HG02840 (cell line): ENCODE measurements around the gene JMJD1C.
"Not testable (repeated sequence)": the region's sequence is repeated elsewhere in the genome, so short reads cannot be mapped to it uniquely, and the experiment has no call there.

Experiments
- ATAC-seq: cut with Tn5 transposase; IDR thresholded peaks from one replicate; pipeline ENCODE4 v1.9.1; 2021; ENCODE audit warnings: mild to moderate bottlenecking, moderate library complexity, moderate number of reproducible peaks; ENCODE audit not compliant: unreplicated experiment, low FRiP score

Gene JMJD1C

DNA sequence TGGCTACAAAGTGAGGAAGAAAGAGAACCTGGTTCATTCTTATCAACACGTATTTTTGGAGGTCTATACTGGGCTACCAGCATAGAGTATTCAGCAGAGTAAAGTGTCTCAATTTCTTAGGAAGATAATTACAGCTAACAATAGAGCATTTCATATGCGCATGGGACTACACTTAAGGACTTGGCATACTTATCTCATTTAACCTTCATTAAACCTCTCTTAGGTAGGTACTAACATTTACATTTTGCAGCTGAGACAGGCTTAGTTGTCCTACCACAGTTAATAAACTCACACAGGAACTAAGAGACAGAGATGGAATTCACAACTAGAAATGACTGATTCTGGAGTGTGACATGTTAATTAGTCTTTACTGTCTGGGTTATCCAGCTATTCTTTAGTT is 266.1 kb downstream of the JMJD1C start:
- ATAC-seq, result no peak

DNA sequence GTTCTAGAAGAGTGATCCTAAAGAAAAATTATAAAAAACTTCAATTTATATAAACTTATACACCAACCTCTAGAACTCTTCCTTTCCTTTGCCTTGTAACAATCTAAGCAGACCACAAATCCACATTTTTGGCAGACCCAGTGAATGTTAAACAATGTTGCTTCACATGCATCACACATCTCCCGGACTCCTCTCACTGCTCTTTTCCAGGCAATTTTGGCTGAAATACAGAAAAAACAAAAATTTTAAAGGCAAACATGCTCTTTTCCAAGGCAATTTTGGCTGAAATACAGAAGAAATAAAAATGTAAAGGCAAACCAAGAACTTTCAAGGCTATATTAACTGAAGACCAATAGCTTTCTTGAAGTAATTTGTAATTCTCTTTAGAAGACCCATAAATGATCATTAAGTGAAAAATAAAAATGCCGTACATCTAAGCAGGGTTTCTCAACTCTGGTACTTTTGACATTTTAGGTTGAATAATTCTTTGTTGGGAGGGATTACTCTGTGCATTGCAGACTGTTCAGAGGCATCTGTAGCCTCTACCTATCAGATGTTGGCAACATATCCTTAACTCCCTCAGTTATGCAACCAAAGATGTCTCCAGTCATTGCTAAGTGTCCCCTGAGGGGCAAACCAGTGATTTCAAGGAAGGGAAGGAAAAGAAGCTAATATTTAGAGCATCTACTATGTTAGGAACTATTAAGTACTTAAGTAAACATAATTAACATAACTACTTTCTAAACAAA is 268.3 kb downstream of the JMJD1C start:
- ATAC-seq, result no peak

DNA sequence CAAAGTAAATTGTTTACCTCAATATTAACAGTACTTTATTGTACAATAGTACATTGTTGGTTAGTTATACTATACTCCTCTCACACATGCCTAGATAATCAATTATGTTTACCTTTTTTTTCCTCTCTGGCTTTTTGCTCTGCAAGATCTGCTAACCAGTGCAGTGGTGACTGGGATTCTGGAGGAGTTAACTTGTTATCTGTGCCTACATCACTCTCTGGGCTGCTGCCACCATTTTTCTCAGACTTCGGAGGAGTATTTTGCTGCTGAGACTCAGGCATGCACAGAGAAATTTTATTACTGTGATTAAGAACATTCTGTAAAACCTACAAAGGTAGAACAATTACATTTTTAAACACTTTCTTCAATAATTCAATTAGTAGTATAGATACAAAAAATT is 273.0 kb downstream of the JMJD1C start:
- ATAC-seq, result no peak

- no peak for ATAC-seq
Observed at GRCh38 chr10:63175534-63175933, 290.2 kb downstream of the JMJD1C start.

DNA sequence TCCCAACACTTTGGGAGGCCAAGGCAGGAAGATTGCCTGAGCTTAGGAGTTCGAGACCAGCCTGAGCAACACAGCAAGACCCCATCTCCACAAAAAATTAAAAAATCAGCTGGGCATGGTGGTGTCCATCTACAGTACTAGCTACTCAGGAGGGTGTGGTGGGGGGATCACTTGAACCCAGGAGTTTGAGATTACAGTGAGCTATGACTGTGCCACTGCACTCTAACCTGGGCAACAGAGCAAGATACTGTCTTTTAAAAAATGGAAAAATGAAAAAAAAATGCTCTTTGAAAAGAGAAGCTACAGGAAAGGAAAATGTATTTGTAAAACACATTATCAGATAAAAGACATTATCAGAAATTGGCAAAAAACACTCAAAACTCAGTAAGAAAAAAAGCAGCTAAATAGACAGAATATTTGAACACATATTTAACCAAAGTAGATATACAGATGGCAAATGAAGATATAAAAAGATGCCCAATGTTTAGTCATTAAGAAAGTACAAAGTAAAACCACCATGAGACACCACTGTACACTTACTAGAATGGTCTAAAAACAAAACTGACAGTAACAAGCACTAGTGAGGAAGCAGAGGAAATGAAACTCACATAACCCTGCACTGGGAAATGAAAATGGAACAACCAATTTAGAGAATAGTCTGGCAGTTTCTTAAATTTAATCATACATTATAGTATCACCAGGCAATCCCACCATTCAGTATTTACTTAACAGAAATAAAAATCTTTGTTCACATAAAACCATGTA is 292.1 kb downstream of the JMJD1C start:
- ATAC-seq, result peak; percentile 97

DNA sequence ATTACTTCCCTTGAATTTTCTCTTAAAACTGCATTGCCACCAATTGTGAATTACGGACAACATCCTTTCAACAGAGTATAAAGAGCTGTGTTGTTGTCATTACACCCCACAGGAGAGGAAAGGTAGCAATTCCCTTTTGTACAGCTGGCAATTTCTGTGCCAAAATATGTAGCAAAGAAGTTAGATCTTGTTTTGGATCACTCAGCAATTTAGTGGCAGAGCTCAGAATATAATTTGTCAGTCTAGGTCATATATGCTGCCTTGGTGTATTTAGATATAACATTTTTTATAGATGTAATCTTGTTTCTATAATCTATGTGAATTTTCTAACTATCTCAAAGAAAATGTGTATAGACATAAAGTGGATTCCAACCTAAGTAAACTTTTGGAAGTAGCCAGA is 293.9 kb downstream of the JMJD1C start:
- ATAC-seq, result no peak

DNA sequence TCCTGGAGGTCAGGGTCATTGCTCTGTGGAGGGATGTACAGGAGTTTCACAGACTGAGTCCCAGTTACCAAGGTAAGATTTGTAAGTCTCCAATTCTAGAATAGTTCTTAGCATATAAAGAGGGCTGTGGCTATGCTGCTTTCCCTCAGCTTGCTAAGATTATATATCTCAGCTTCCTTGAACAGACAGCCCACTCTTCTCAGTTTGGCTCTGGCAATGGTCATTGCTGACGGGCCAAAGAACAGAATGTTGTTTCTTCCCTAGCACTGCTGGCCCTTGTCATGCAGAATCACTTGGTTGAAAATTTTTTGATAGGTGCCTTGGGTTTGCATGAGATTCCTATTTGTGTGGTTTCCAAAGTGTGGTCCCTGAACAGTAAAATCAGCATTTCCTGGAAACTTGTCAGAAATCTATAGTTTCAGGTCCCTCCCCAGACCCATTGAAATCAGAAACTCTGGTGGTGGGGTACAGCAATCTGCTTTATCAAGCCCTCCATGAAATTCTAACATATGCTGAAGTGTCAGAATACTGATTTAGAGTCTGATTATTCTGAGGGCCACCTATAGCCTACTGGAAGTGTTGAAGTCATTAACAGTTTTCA is 294.4 kb downstream of the JMJD1C start:
- ATAC-seq, result no peak

DNA sequence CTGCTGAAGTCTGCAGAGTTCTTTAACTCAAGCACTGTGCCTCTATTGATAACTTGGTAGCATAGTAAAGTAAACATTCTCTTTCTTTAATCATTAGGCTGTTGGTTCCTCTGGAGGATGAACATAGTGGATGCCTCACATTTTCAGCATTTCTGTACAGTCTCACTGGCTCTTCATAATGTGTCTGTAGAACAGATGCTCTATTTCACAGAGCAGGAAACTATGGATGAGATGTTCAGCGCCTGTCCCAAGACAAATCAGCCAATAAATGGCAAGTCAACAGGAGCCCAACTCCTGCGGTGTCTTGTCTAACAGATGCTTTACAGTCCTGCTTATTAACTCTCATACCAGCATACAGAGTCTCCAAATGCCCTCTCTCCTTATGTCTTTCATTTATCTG is 296.2 kb downstream of the JMJD1C start:
- no peak for ATAC-seq

- ATAC-seq, result no peak
Observed at GRCh38 chr10:63168821-63169462, 296.8 kb downstream of the JMJD1C start.

- ATAC-seq, result no peak
Observed at GRCh38 chr10:63166742-63167258, 299.0 kb downstream of the JMJD1C start.

- no peak for ATAC-seq
Observed at GRCh38 chr10:63165249-63165648, 300.5 kb downstream of the JMJD1C start.

GRCh38 chr10:63164166-63164623 is 301.6 kb downstream of the JMJD1C start:
- no peak for ATAC-seq

- ATAC-seq, result no peak
Observed at GRCh38 chr10:63161592-63161991, 304.2 kb downstream of the JMJD1C start.

DNA sequence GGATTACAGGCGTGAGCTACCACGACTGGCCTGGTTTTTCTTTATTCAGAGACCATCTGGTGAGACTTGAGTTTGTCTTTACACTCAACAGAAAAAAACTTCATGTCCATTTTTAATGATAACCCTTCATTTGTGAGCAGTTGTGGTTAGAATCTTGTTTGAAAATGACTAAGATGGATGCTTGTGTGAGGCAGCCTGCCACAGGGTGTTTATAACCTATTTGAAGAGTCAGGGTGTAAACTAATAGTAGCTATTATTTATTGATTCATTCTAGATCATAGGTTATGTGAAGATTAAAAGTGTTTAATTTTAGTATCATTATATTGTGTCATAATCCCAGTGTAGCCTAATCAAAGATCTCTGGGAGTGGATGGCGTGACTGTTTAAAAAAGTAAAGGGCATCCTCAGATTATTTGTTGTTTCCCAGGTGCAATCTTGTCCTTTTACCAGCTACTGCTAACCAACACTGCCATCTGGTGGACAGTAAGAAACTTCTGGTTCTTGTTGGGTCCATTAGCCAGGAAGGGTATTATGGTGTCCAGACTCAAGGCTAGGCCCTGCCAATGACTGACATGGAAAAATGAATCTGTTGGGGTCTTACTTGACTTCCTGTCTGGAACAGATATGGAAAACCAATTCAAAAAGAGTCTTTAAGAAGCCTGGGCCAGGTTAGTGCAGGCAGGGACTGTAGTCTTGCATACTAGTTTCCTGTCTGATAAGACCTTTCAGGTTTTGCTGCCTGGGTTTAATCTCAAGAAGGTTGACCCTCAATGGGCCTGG is 307.7 kb downstream of the JMJD1C start:
- no peak for ATAC-seq

- ATAC-seq, result no peak
Observed at GRCh38 chr10:63156236-63156635, 309.5 kb downstream of the JMJD1C start.

DNA sequence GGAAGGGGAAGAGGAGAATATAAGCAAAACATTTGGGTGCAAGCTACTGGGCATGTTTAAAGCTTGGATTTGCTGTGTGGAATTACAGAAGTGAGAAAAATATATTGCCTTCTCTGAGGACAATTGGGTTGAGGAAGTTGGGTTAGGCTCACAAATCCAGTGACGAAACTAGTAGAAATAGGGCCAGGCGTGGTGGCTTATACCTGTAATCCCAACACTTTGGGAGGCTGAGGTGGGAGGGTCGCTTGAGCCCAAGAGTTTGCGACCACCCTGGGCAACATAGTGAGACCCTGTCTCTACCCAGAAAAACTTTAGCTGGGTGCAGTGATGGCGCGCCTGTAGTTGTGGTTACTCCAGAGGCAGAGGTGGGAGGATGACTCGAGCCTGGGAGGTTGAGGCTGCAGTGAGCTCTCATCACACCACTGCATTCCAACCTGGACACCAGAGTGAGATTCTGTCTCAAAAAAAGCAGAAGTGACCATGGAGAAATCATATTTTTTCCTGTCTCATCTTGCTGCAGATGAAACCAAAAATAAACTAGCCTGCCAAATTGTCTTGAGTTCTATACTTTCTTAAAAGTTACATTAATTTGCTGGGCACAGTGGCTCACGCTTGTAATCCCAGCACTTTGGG is 310.3 kb downstream of the JMJD1C start:
- ATAC-seq, result no peak

DNA sequence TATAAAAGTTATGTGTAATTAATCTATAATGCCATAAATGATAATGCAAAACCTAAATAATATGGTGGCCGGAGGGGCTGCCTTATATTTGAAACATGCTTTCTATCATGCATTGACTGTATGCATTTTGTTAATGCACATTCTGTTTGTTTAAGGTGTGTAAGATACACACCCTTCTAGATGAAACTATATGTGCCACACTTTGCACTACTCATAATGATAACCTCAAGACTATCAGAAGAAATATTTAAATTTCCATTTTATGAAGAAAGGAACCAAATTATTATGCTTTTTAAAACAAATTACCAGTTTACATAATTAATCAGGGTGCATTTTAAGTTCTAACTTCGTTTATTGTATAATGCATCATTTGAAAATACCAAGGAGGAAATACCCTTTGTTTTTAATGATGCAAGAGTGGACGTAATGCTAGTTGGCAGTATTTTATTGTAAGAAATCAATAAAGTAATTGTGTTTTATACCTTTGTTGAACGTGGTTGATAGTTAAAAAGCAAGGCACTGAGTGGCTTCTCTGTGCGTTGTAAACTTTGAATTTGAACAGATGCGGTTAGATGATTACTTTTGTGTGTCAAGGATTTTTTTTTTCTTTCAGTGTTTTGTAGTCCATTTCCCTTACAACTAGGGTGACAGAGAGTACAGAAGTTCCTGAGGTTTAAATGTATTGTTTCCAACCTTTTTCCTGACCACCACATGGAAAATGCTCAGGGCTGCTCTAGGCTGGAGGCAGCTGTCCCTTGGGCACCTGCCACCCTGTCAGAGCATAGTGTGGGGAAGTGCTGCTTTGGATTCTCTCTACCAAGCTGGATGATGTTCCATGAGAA is 311.0 kb downstream of the JMJD1C start:
- ATAC-seq, result no peak

DNA sequence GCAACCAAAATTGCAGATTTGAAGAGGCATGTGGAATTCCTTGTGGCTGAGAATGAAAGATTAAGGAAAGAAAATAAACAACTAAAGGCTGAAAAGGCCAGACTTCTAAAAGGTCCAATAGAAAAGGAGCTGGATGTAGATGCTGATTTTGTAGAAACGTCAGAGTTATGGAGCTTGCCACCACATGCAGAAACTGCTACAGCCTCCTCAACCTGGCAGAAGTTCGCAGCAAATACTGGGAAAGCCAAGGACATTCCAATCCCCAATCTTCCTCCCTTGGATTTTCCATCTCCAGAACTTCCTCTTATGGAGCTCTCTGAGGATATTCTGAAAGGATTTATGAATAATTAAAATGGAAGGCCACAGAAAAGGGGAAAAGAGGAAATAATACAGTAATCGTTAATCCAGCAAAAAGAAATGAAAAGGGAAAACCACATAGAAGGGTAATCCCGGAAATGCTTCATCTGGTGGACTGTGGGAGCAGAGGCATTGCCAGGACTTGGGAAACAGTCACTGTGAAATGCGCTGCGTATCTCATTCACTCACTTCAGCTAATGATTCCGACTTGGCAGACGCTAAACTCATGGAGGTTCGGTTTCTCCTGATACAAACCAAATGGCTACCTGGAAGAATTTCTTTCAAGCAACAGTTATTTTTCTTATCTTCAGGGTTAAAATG is 311.8 kb downstream of the JMJD1C start:
- ATAC-seq, result not testable (repeated sequence)
